Suppressor macrophage treated with lipopolysaccharide for 1 hour (primary cell): ENCODE results near the gene SYT3.
"Not testable (repeated sequence)": the region's sequence is repeated elsewhere in the genome, so short reads cannot be mapped to it uniquely, and the experiment has no call there.

Experiments
- DNase-seq, 3 donors: peaks; one replicate each; pipeline ENCODE4 v3.0.0-alpha.2; 2020 to 2022

The SYT3 gene

GRCh38 chr19:50602935-50603334 lies 36.7 kb downstream of the SYT3 start:
- DNase-seq, result no peak

- DNase-seq, result no peak
Observed at GRCh38 chr19:50602496-50602895, 37.2 kb downstream of the SYT3 start.

- DNase-seq, result peak in 1 of 3 donors; percentile 5
Observed at GRCh38 chr19:50602089-50602422, 37.6 kb downstream of the SYT3 start.

- DNase-seq, result peak in 1 of 3 donors; percentile 11
Observed at GRCh38 chr19:50601407-50602088, 38.1 kb downstream of the SYT3 start.

- no peak for DNase-seq
Observed at GRCh38 chr19:50599427-50599826, 40.3 kb downstream of the SYT3 start.

- no peak for DNase-seq
Observed at GRCh38 chr19:50590191-50590590, 49.5 kb downstream of the SYT3 start.

- DNase-seq, result not testable (repeated sequence)
Observed at GRCh38 chr19:50581795-50582660, 57.7 kb downstream of the SYT3 start.

- no peak for DNase-seq
Observed at GRCh38 chr19:50580970-50581634, 58.6 kb downstream of the SYT3 start.

GRCh38 chr19:50580240-50580639 lies 59.4 kb downstream of the SYT3 start:
- DNase-seq, result no peak

- DNase-seq, result not testable (repeated sequence)
Observed at GRCh38 chr19:50576769-50577168, 62.9 kb downstream of the SYT3 start.

GRCh38 chr19:50573741-50574461 lies 65.8 kb downstream of the SYT3 start:
- no peak for DNase-seq
